Measurements from ENCODE around the gene WDR27. TPM values are rescaled to one million over a fixed set of nuclear protein-coding genes. Genes with fewer than 3 reads are reported as not detected.

The WDR27 gene
- total and polyA plus RNA-seq, 10 of the 15 experiments (the other 5 are each of a cell fraction or from before 2014, with no cell fraction given) = 1.9 to 33.2 (median 19.0) TPM

DNA sequence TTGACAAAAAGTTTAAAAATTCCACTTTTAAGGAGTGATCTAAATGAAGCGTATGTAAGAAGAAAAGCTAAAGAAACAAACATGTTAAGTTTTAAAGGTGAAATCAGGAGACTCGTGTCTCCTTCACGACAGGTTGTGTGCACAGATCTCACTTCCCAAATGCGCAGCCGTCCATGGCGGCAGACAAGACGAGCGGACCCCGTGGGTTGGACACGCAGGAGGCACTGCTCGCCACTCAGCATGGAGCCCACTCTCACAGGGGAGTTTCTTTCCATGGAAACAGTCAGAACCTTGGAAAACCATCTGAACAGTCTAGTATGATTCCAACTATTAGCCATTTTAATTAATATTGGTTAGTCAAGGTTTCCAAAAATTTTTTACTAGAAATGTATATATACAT, 48.9 kb downstream of the WDR27 start (continued):
- TF ChIP-seq, protein P1, sequence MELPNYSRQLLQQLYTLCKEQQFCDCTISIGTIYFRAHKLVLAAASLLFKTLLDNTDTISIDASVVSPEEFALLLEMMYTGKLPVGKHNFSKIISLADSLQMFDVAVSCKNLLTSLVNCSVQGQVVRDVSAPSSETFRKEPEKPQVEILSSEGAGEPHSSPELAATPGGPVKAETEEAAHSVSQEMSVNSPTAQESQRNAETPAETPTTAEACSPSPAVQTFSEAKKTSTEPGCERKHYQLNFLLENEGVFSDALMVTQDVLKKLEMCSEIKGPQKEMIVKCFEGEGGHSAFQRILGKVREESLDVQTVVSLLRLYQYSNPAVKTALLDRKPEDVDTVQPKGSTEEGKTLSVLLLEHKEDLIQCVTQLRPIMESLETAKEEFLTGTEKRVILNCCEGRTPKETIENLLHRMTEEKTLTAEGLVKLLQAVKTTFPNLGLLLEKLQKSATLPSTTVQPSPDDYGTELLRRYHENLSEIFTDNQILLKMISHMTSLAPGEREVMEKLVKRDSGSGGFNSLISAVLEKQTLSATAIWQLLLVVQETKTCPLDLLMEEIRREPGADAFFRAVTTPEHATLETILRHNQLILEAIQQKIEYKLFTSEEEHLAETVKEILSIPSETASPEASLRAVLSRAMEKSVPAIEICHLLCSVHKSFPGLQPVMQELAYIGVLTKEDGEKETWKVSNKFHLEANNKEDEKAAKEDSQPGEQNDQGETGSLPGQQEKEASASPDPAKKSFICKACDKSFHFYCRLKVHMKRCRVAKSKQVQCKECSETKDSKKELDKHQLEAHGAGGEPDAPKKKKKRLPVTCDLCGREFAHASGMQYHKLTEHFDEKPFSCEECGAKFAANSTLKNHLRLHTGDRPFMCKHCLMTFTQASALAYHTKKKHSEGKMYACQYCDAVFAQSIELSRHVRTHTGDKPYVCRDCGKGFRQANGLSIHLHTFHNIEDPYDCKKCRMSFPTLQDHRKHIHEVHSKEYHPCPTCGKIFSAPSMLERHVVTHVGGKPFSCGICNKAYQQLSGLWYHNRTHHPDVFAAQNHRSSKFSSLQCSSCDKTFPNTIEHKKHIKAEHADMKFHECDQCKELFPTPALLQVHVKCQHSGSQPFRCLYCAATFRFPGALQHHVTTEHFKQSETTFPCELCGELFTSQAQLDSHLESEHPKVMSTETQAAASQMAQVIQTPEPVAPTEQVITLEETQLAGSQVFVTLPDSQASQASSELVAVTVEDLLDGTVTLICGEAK (IDR thresholded peaks at IDR 0.05; ENCODE audit: borderline replicate concordance) = no peak
- TF ChIP-seq IRF4 (IDR thresholded peaks at IDR 0.05; ENCODE audit: low read depth, low read length) (no peak), SIN3A (IDR thresholded peaks at IDR 0.05; ENCODE audit: low read depth, low read length) (no peak), EZH2 (IDR thresholded peaks at IDR 0.05; ENCODE audit: borderline replicate concordance, control insufficient read depth, low read depth, low read length) (no peak), RELA (IDR thresholded peaks at IDR 0.05; ENCODE audit: borderline replicate concordance, partially characterized antibody) (no peak)
- TF ChIP-seq, protein P2, sequence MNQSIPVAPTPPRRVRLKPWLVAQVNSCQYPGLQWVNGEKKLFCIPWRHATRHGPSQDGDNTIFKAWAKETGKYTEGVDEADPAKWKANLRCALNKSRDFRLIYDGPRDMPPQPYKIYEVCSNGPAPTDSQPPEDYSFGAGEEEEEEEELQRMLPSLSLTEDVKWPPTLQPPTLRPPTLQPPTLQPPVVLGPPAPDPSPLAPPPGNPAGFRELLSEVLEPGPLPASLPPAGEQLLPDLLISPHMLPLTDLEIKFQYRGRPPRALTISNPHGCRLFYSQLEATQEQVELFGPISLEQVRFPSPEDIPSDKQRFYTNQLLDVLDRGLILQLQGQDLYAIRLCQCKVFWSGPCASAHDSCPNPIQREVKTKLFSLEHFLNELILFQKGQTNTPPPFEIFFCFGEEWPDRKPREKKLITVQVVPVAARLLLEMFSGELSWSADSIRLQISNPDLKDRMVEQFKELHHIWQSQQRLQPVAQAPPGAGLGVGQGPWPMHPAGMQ (IDR thresholded peaks at IDR 0.05; ENCODE audit: borderline replicate concordance) = no peak
- TF ChIP-seq, protein P3, sequence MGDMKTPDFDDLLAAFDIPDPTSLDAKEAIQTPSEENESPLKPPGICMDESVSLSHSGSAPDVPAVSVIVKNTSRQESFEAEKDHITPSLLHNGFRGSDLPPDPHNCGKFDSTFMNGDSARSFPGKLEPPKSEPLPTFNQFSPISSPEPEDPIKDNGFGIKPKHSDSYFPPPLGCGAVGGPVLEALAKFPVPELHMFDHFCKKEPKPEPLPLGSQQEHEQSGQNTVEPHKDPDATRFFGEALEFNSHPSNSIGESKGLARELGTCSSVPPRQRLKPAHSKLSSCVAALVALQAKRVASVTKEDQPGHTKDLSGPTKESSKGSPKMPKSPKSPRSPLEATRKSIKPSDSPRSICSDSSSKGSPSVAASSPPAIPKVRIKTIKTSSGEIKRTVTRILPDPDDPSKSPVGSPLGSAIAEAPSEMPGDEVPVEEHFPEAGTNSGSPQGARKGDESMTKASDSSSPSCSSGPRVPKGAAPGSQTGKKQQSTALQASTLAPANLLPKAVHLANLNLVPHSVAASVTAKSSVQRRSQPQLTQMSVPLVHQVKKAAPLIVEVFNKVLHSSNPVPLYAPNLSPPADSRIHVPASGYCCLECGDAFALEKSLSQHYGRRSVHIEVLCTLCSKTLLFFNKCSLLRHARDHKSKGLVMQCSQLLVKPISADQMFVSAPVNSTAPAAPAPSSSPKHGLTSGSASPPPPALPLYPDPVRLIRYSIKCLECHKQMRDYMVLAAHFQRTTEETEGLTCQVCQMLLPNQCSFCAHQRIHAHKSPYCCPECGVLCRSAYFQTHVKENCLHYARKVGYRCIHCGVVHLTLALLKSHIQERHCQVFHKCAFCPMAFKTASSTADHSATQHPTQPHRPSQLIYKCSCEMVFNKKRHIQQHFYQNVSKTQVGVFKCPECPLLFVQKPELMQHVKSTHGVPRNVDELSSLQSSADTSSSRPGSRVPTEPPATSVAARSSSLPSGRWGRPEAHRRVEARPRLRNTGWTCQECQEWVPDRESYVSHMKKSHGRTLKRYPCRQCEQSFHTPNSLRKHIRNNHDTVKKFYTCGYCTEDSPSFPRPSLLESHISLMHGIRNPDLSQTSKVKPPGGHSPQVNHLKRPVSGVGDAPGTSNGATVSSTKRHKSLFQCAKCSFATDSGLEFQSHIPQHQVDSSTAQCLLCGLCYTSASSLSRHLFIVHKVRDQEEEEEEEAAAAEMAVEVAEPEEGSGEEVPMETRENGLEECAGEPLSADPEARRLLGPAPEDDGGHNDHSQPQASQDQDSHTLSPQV (IDR thresholded peaks at IDR 0.05) = no peak
